IPS-18a (cell line): ENCODE measurements around the gene DLGAP1.
"Not testable (repeated sequence)": the region's sequence is repeated elsewhere in the genome, so short reads cannot be mapped to it uniquely, and the experiment has no call there.

Source experiments
- H3K27ac ChIP-seq: one replicate; pipeline ENCODE4 v1.5.1; 2013; ENCODE audit warnings: low read length
- H3K27me3 ChIP-seq: one replicate; pipeline ENCODE4 v1.6.1; 2013; ENCODE audit warnings: mild to moderate bottlenecking, low read length; ENCODE audit not compliant: control insufficient read depth, insufficient read depth
- H3K36me3 ChIP-seq: one replicate; pipeline ENCODE4 v1.6.1; 2013; ENCODE audit warnings: low read depth, low read length; ENCODE audit not compliant: control insufficient read depth
- H3K4me1 ChIP-seq: one replicate; pipeline ENCODE4 v1.6.1; 2013; ENCODE audit warnings: low read depth, low read length; ENCODE audit not compliant: control insufficient read depth
- H3K4me3 ChIP-seq: one replicate; pipeline ENCODE4 v1.5.1; 2013; ENCODE audit warnings: low read length
- H3K9ac ChIP-seq: one replicate; pipeline ENCODE4 v1.6.1; 2013; ENCODE audit warnings: mild to moderate bottlenecking, low read length, moderate library complexity
- H3K9me3 ChIP-seq: one replicate; pipeline ENCODE4 v1.6.1; 2013; ENCODE audit warnings: low read depth, low read length; ENCODE audit not compliant: control insufficient read depth

Gene DLGAP1

GRCh38 chr18:3583106-3583872 is 871.8 kb downstream of the DLGAP1 start:
- H3K4me1 ChIP-seq, H3K9me3 ChIP-seq, H3K36me3 ChIP-seq, H3K4me3 ChIP-seq, H3K27me3 ChIP-seq, H3K9ac ChIP-seq, H3K27ac ChIP-seq: not testable (repeated sequence)

- Histone ChIP-seq H3K4me3 (no peak overlapping the region), H3K9ac (no peak overlapping the region), H3K9me3 (no peaks in the 10 kb centered on the region), H3K27ac (no peak overlapping the region), H3K27me3 (no peaks in the 10 kb centered on the region), H3K36me3 (no peaks in the 10 kb centered on the region), H3K4me1 (peaks cover 6% of the 10 kb centered on the region)
Measured at GRCh38 chr18:3581890-3582289, 873.2 kb downstream of the DLGAP1 start.

GRCh38 chr18:3580523-3581025 is 874.5 kb downstream of the DLGAP1 start:
- H3K27ac ChIP-seq, H3K9ac ChIP-seq, H3K4me3 ChIP-seq, H3K36me3 ChIP-seq, H3K9me3 ChIP-seq, H3K4me1 ChIP-seq, H3K27me3 ChIP-seq: not testable (repeated sequence)

- no peaks in the 10 kb centered on the region for H3K36me3 ChIP-seq
- no peaks in the 10 kb centered on the region for H3K27me3 ChIP-seq
- no peaks in the 10 kb centered on the region for H3K9me3 ChIP-seq
- H3K4me3 ChIP-seq = no peak overlapping the region
- H3K9ac ChIP-seq = no peak overlapping the region
- no peaks in the 10 kb centered on the region for H3K4me1 ChIP-seq
- H3K27ac ChIP-seq = no peak overlapping the region
Measured at GRCh38 chr18:3579701-3580100, 875.4 kb downstream of the DLGAP1 start.

GRCh38 chr18:3578621-3579020 is 876.5 kb downstream of the DLGAP1 start:
- H3K27ac ChIP-seq = no peak overlapping the region
- H3K4me3 ChIP-seq = no peak overlapping the region
- H3K36me3 ChIP-seq = no peaks in the 10 kb centered on the region
- H3K4me1 ChIP-seq = no peaks in the 10 kb centered on the region
- no peaks in the 10 kb centered on the region for H3K27me3 ChIP-seq
- no peaks in the 10 kb centered on the region for H3K9me3 ChIP-seq
- no peak overlapping the region for H3K9ac ChIP-seq

GRCh38 chr18:3577281-3577855 is 877.7 kb downstream of the DLGAP1 start:
- no peaks in the 10 kb centered on the region for H3K27me3 ChIP-seq
- no peak overlapping the region for H3K27ac ChIP-seq
- no peaks in the 10 kb centered on the region for H3K4me1 ChIP-seq
- H3K36me3 ChIP-seq = no peaks in the 10 kb centered on the region
- no peak overlapping the region for H3K4me3 ChIP-seq
- no peak overlapping the region for H3K9ac ChIP-seq
- no peaks in the 10 kb centered on the region for H3K9me3 ChIP-seq

- Histone ChIP-seq H3K4me3 (no peak overlapping the region), H3K36me3 (no peaks in the 10 kb centered on the region), H3K9me3 (no peaks in the 10 kb centered on the region), H3K9ac (no peak overlapping the region), H3K27ac (no peak overlapping the region), H3K27me3 (no peaks in the 10 kb centered on the region), H3K4me1 (no peaks in the 10 kb centered on the region)
Measured at GRCh38 chr18:3572761-3573160, 882.3 kb downstream of the DLGAP1 start.

- no peak overlapping the region for H3K4me3 ChIP-seq
- H3K4me1 ChIP-seq = no peaks in the 10 kb centered on the region
- no peak overlapping the region for H3K27ac ChIP-seq
- H3K9ac ChIP-seq = no peak overlapping the region
- H3K9me3 ChIP-seq = no peaks in the 10 kb centered on the region
- no peaks in the 10 kb centered on the region for H3K27me3 ChIP-seq
- no peaks in the 10 kb centered on the region for H3K36me3 ChIP-seq
Measured at GRCh38 chr18:3566851-3567250, 888.3 kb downstream of the DLGAP1 start.

- H3K27ac ChIP-seq = no peak overlapping the region
- no peaks in the 10 kb centered on the region for H3K36me3 ChIP-seq
- H3K4me3 ChIP-seq = no peak overlapping the region
- no peaks in the 10 kb centered on the region for H3K9me3 ChIP-seq
- H3K9ac ChIP-seq = no peak overlapping the region
- H3K4me1 ChIP-seq = peaks cover 9% of the 10 kb centered on the region
- H3K27me3 ChIP-seq = no peaks in the 10 kb centered on the region
Measured at GRCh38 chr18:3560755-3561154, 894.4 kb downstream of the DLGAP1 start.

- peak overlapping the region; percentile 6 for H3K27ac ChIP-seq
- peaks cover 42% of the 10 kb centered on the region for H3K4me1 ChIP-seq
- no peak overlapping the region for H3K9ac ChIP-seq
- no peaks in the 10 kb centered on the region for H3K9me3 ChIP-seq
- no peaks in the 10 kb centered on the region for H3K27me3 ChIP-seq
- H3K4me3 ChIP-seq = peak overlapping the region; percentile 31
- no peaks in the 10 kb centered on the region for H3K36me3 ChIP-seq
Measured at GRCh38 chr18:3554811-3555427, 900.2 kb downstream of the DLGAP1 start.

GRCh38 chr18:3554091-3554601 is 901.0 kb downstream of the DLGAP1 start:
- Histone ChIP-seq H3K27me3 (no peaks in the 10 kb centered on the region), H3K4me3 (peak overlapping the region; percentile 31)

More at GRCh38 chr18:3554091-3554601, 901.0 kb downstream of the DLGAP1 start:
- Histone ChIP-seq H3K4me1 (peaks cover 42% of the 10 kb centered on the region), H3K36me3 (no peaks in the 10 kb centered on the region), H3K27ac (peak overlapping the region; percentile 6), H3K9me3 (no peaks in the 10 kb centered on the region), H3K9ac (no peak overlapping the region)
